ENCODE results near the gene CNOT2.
A peak's percentile ranks its signal among the peaks of the same experiment; 100 is the strongest.

CNOT2 gene

DNA sequence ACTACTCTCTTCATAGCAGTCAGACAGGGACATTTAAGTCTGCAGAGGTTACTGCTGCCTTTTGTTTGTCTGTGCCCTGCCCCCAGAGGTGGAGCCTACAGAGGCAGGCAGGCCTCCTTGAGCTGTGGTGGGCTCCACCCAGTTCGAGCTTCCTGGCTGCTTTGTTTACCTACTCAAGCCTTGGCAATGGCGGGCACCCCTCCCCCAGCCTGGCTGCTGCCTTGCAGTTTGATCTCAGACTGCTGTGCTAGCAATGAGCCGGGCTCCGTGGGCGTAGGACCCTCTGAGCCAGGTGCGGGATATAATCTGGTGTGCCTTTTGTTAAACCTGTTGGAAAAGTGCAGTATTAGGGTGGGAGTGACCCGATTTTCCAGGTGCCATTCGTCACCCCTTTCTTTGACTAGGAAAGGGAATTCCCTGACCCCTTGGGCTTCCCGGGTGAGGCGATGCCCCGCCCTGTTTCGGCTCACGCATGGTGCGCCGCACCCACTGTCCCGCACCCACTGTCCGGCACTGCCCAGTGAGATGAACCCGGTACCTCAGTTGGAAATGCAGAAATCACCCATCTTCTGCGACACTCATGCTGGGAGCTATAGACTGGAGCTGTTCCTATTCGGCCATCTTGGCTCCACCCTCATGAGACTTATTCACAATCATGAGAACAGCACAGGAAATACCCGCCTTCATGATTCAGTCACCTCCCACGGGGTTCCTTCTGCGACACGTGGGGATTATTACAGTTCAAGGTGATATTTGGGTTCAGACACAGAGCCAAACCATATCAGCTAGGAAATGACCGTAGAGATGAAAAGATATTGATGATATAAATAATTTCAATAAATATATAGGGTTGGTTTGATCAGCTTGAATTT, 61.7 kb downstream of the CNOT2 start:
- DNase-seq (ENCODE audit: low read depth in 2 of 2), result peak; percentile 4 to 17

- DNase-seq (ENCODE audit: low read depth in 2 of 2), result no peak
Observed at GRCh38 chr12:70305794-70306193, 62.6 kb downstream of the CNOT2 start.

- no peak for DNase-seq (ENCODE audit: low read depth in 2 of 2)
Observed at GRCh38 chr12:70306676-70307075, 63.4 kb downstream of the CNOT2 start.

- no peak for DNase-seq (ENCODE audit: low read depth in 2 of 2)
Observed at GRCh38 chr12:70307868-70308267, 64.6 kb downstream of the CNOT2 start.

- DNase-seq (ENCODE audit: low read depth in 2 of 2), result no peak
Observed at GRCh38 chr12:70309348-70309747, 66.1 kb downstream of the CNOT2 start.

GRCh38 chr12:70314145-70314544, 70.9 kb downstream of the CNOT2 start:
- no peak for DNase-seq (ENCODE audit: low read depth in 2 of 2)

DNA sequence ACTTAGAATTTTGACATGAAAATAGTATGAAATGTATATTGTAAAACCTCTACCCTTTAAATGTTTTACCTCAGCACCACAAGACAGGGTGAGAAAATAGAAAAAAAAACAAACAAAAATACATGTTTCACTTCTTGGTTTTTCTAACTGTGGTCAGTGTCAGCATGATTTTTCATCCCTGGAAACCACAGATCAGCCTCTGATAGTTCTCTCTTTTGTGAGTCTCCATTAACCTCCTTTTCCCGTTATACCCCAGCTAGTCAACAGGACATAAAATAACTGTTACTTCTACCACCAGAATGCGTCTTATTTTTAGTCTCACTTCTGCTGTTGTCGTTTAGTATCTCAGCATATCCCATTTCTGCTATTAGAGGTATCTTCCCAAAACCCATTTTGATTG, 74.5 kb downstream of the CNOT2 start:
- DNase-seq (ENCODE audit: low read depth in 2 of 2), result no peak

DNA sequence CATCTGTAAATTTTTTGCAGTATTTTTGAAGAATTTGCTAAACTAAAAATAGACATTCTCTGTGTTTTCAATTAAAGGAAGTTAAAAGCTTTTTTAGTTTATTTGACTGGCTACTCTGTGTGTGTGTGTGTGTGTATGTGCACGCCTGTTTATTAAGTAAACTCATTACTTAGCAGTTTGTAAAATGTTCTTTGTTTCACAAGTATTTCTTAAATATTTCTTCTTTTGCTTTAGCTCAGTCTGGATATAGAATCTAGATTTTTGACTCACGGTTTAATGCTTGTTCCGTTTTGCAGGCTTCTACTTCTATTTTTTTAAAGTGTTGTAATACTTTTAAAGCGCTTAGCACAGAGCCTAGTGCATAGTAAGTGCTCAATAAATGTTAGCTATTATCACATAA, 76.4 kb downstream of the CNOT2 start:
- no peak for DNase-seq (ENCODE audit: low read depth in 2 of 2)

DNA sequence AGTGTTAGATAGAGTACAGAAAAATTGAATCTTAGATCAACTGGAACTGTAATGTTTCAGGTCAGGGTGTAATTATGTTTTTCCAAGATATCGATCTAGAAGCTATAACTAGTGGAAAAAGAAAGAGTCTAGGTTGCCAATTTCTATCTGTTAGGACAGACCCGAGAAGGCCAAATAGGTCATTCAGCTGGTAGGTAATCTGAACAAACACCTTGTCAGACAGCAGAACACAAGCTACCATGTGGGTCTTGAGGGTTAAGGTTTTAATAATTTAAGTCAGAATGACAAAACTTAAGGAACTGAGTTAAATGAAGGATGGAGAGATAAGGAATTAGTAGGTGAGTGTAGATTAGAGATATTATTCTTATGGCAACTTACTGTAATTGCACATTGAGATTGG, 78.0 kb downstream of the CNOT2 start:
- DNase-seq (ENCODE audit: low read depth in 2 of 2), result no peak

- no peak for DNase-seq (ENCODE audit: low read depth in 2 of 2)
Observed at GRCh38 chr12:70327541-70327940, 84.3 kb downstream of the CNOT2 start.

DNA sequence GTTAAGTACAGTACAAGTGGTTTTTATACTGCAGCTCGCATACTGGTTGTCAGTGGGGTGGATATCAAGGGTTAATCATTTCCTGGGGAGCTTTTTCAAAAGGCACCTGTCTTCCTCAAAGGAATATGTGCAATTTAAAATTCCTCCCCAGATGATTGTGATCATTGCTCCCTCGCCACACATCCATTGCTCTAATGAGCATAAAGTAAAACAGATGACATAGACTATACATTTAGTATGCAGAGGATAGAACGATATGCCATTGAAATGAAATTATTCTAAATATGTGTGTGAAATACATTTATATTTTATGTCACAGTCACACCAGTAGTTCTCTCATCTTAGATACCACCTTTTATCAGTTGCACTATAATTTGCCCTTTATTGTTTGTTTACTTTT, 86.5 kb downstream of the CNOT2 start:
- no peak for DNase-seq (ENCODE audit: low read depth in 2 of 2)

DNA sequence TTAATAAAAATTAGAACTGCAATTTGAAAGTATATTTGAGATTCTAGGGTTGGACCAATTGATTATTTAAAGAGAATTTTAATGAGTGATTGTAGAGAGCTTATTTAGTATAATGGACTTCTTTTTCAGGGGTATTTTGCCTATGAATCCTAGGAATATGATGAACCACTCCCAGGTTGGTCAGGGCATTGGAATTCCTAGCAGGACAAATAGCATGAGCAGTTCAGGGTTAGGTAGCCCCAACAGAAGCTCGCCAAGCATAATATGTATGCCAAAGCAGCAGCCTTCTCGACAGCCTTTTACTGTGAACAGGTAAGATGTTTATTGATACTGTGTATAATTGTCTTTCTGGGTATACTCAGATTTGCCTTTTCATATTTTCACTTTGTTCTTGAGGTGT, 86.9 kb downstream of the CNOT2 start:
- no peak for DNase-seq (ENCODE audit: low read depth in 2 of 2)

DNA sequence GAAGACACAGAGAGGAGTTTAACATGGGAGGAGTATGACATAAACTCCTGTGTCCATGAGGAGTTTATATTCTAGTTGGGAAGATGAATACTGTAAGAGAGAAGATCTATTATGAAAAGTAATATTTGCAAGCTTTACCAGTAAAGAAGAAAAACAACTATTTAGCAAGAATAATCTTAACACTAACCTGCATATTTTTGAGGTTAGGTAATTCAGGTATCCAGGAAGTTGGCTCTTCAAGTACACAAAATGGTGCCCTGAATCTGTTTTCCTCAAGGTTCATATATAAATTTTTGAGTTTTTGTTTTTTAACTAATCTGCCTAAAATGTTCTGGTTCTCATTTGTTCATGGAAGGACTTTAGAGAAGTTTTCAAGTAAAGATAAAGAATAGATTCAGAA, 89.0 kb downstream of the CNOT2 start:
- no peak for DNase-seq (ENCODE audit: low read depth in 2 of 2)

DNA sequence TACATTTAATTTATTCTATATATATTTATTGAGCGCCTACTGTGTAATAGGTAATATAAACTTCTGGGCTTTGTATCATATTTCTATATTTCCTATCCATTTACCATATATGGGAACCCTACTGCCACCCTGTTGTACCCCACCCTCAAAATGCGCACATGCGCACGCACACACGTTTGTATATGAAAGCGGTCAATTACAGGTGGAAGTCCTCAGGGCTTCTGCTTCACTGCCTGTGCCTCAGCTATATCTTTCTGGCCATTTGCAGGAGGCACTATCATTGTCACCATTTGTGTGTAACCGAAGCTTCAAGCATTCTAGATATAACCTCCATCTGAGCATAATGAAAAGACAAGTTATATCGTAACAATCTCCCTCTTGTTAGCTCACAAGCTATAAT, 91.5 kb downstream of the CNOT2 start:
- no peak for DNase-seq (ENCODE audit: low read depth in 2 of 2)

DNA sequence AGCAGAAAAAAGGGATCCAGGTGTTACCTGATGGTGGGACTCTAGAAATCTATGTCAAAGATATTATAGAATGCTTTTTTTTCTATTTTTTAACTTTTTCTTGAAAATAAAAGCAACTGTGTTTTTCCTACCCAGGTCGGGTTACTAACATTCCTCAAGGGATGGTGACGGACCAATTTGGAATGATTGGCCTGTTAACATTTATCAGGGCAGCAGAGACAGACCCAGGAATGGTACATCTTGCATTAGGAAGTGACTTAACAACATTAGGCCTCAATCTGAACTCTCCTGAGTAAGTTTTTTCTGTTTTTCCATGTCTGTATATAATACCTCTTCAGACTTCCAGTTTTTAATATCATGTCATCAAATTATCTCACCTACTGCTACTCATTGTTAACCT, 95.3 kb downstream of the CNOT2 start:
- DNase-seq (ENCODE audit: low read depth in 2 of 2), result no peak

- DNase-seq (ENCODE audit: low read depth in 2 of 2), result no peak
Observed at GRCh38 chr12:70351076-70351475, 107.8 kb downstream of the CNOT2 start.

GRCh38 chr12:70353780-70354660, 110.8 kb downstream of the CNOT2 start:
- no peak for DNase-seq (ENCODE audit: low read depth in 2 of 2)

DNA sequence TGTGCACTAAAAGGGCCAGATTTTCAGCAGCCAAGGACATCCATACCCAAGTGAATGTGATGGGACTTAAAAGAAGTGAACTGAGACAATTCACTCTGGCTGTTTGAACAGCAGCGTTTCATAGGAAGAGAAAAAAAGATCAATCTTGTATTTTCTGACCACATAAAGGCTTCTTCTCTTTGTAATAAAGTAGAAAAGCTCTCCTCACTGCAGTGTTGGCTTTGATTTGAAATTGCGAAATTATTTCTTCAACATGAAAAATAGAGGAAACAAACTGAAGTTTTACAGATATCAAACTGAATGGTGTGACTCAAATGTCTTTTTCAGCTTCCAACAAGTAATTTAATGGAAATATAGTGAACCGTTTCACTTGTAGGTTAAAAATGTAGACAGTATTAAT, 111.6 kb downstream of the CNOT2 start:
- DNase-seq (ENCODE audit: low read depth in 2 of 2), result no peak

DNA sequence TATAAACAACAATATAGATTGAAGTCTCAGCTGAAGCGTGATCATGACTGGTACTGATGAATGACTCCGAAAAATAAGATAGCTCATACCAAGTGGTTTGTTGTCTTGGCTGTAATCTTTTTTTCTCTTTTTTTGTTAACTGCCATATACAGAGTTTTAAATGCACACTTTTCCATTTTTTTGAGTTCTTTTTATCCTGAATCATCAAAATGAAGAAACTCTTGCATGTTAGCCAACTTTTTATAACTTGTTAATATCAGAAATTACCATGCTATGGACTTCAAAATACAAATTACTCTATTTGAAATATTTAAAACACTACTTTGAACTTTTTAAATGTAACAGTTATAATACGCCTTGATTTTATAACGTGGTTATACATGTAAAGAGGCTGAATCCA, 112.7 kb downstream of the CNOT2 start:
- DNase-seq (ENCODE audit: low read depth in 2 of 2), result no peak

- no peak for DNase-seq (ENCODE audit: low read depth in 2 of 2)
Observed at GRCh38 chr12:70359458-70360197, 116.4 kb downstream of the CNOT2 start.

DNA sequence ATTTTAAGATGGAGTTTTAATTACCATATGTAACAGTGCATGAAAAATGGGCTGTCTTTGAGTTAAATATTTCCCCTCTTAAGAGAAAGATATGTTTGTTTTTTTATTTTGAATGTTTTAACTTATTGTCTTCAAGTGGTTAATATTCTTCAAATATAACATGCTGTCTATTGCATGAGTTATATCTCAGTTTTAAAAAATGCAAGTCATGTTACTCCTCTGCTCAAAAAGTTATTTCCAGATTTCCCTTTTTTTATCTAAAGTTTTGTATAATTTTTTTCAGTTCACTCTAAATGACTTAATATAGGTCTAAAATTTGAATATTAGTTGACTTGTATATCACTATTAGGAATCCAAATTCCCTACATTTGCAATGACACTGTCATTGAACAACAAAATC, 117.0 kb downstream of the CNOT2 start:
- DNase-seq (ENCODE audit: low read depth in 2 of 2), result no peak

DNA sequence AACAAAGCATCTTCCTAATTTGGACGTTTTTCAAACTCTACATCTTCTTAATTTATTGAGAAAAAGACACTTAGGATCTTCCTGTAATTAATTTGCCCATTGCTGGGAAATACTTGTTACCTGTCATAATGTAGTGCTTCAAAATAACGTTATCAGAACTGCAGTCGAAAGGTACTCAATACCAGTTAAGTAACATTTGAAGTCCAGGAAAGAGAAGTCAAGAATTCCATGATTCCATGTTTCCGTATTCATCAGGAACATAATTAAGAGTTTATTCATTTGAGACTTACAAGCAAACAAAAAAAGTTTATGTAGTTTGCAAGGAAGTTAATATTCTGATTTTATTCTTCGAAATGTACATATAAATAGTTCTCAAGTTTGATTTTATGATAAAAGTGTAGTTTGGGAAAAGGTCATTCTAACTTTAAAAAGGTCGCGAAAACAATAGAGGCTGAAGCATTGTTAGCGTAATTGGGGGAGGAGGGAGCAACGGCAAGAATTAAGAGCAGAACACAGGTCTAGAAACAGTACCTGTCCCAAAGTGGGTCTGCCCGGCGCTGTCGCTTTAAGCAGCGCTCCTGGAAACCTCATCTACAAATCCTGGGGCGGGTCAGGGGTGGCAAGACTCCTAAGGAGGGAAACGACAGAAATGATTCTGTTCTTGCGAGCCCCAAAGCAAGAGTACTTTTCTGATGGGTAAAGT, 121.6 kb downstream of the CNOT2 start:
- DNase-seq (ENCODE audit: low read depth in 2 of 2), result no peak

Data from stimulated activated CD4-positive, alpha-beta T cell treated with anti-CD3 and anti-CD28 coated beads, Interleukin-15, amount 100 ng/mL, for 48 hours (primary cell).